SIG-M5 (cell line): Measurements from ENCODE around the gene LSM7.
"Not testable (repeated sequence)": the region's sequence is repeated elsewhere in the genome, so short reads cannot be mapped to it uniquely, and the experiment has no call there.

Source experiments
- DNase-seq: peaks from one replicate; lab custom pipeline; 2025; lab: John Stamatoyannopoulos, UW

The LSM7 gene

DNA sequence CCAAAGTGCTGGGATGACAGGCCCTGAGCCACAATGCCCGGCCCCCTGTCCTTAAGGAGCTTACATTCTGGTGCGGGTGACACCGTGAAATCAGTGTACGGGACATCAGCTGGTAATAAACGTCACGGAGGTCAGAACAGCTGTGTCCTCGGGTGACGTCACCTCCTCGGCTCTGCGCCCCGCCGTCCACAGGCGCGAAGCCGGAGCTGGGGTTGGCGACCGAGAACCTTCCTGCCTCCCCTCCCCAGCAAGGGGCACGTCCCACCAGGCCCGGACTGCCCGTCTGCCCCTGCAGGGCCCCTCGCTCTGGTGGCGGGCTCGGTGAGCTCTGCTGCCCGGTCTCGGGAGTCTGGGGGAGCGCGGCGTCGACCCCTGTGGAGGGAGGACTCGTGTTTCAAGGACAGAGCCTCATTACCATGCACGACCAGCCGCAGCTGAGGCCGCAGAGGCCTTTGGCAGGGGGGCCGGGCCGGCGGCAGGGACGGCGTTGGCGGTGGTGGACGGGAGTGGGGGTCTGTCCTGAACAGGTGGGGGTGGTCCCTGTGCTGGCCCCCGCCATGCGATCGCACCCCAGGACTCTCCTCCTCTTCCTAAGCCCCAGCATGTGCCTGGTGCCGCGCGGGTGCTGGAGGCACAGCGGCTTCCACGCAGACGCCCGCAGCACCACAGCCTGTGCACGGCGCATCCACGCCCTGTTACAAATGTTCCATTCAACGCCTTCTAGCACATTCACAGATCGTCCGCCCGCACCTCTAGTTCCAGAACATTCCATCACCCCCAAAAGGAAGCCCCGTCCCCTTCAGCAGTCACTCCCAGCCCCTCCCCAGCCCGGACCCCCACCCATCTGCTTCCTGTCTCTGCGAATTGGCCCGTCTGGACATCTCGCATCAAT is 25.8 kb downstream of the LSM7 start:
- DNase-seq: no peak

DNA sequence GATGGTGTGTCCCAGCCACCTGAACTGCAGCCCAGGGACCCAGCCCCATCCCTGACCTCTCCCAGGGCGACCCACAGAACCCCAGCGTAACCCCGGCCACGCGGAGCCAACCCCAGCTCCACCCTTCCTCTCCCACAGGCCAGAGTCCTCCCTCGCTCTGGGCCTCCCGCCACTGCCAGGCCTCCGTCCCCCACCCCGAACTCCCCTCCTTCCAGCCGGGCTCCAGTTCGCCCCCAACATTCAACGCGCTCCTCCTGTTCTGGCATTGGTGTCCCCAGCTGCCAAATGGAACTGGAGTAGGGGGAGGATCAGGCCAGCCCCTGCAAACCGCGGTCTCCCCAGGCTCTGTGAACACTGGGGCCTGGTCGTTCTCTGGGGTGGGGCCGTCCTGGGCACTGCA is 27.9 kb downstream of the LSM7 start:
- DNase-seq: no peak

DNA sequence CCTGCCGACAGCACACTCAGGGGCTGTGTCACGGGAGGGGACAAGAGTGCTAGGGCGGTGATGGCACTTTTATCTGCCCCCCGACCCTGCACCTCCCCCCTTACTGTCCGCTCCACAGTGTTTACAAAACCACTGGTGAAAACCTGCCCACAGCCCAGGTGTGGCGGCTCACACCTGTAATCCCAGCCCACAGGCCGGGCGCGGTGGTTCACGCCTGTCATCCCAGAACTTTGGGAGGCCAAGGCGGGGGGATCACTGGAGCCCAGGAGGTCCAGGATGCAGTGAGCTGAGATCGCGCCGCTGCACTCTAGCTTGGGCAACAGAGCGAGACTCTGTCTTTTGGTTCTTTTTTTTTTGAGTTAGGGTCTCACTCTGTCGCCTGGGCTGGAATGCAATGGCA is 32.2 kb downstream of the LSM7 start:
- DNase-seq: no peak

DNA sequence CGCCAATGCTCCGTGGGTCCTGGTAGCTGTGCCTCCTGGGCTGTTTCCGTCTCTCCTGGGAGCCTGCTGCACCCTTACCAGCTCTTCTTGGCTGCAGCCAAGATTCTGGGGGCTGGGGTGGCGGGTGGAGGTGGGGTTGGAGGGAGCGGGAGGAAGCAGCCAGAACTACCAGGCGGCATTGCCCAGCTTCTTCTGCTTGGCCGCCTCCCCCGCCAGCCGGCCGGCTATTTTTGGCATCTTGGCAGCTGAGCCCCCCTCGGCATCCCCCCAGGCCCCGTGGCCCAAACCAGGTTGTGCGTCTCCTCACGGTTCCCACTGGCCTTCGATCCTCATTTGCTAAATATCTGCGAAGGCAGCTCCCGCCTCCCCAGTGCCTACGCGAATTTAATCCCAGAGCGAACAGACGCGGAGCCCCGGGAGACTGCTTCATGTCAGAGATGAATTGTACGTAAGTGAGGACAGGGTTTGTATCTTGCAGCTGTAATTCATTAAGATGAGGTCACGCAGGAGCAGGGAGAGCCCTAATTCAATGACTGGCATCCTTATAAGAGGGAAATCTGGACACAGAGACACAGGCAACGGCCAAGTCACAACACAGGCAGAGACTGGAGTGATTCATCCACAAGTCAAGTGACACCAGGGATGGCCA is 33.6 kb downstream of the LSM7 start:
- no peak for DNase-seq

DNA sequence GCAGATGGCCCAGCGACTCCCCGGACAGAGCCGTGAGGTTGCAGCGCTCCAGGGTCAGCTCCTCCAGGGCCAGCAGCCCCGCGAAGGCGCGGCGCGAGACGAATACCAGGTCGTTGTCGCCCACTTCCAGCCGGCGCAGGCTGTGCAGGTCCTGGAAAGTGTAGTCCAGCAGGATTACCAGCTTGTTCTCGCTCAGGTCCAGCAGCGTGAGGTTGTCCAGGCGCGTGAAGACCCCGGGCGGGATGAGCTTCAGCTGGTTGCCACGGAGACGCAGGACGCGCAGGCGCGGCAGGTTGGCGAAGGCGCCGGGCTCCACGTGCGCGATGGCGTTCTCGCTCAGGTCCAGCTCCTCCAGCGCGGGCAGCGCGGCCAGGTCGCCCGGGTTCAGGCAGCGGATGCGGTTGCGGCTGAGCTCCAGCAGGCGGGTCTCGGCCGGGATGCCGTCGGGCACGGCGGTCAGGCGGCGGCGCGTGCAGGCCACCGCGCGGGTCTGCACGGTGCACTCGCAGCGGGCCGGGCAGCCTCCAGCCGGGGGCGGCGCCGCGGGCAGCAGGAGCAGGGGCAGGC is 37.1 kb downstream of the LSM7 start:
- no peak for DNase-seq

DNA sequence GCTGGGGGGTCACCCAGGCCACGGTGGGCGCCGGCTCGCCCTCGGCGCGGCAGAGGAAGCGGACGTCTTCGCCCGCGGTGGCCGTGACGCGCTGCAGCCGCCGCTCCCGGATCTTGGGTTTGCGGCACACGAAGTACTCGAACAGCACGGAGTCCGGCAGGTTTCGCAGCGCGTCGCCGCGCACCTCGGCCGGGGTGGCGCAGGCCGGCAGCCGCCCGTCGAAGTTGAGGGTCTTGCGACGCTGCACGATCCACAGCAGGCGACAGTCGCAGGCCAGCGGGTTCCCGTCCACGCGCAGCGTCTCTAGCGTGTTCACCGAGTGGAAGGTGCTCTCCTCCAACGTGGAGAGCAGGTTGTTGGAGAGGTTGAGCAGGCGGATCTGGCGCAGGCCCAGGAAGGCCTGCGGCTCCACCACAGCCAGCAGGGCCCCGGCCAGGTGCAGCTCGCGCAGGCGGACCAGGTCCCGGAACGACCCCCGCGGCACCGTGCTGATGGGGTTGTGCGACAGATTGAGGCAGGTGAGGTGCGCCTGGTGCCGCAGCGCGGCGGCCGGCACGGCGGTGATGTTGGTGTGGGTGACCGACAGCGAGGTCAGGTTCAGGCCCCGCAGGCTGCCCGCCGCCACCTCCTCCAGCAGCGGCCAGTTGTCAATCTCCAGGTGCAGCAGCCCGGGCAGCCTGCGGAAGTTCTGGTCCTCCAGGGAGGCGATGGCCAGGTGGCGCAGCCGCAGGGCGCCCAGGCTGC is 37.8 kb downstream of the LSM7 start:
- DNase-seq: no peak

DNA sequence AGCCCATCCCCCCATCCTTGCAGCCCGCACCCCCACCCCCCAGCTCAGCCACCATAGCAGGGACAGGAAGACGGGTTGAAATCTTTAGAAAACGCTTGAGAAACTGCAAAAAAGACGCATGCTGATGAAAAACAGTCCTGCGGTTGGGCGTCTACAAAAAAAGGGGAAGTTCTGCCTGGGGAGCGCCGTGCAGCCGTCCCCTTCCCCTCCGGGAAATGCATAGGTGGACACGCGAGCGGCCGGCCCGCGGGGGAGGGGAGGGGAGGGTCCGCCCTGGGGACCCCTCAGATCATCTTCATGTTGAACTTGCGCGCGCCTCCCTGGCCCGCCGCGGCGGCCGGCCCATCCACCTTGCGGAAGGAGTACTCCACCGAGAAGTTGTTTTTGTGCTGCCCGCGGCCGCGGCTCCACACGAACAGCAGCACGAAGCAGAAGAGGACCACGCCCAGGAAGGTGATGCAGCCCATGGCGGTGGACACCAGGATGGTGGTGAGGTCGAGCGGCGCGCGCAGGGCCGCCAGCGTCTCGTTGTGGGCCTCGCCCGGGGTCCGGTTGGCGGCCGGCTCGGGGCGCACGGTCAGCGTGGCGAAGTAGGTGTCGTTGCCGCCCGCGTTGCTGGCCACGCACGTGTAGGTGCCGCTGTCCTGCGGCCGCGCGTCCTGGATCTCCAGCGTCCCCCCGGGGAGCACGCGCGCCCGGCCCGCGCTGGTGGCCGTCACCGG is 38.5 kb downstream of the LSM7 start:
- peak; percentile 84 for DNase-seq

DNA sequence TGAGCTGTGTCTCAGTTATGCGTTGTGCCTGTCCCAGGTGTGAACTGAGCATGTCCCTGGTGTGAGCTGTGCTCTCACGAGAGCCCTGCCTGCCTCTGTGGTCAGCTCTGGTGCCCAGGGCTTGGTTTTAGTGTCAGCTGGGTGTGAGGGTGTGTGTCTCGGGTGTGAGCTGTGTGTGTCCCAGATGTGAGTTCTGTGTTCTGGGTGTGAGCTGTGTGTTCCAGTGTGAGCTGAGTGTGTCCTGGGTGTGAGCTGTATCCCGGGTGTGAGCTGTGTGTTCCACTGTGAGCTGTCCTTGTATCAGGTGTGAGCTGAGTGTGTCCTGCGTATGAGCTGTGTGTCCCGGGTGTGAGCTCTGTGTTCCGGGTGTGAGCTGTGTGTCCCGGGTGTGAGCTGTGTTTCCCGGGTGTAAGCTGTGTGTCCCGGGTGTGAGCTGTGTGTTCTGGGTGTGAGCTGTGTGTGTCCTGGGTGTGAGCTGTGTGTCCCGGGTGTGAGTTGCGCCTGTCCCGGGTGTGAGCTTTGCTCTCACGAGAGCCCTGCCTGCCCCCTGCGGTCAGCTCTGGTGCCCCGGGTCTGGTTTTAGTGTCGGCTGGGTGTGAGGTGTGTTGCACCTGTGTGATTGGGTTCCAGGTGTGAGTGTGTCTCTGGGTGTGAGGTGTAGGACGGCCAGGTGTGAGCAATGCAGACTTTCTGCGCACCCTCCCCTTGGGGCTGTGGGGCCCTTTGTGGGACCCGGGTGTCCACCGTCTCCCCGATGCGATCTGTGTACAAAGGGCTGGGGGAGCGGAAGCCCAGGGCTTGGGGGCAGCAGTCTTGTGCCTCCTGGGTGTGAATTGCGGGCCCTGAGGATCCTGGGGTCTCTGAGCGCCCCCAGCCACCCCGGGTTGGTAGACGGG is 39.3 kb downstream of the LSM7 start:
- DNase-seq: no peak

DNA sequence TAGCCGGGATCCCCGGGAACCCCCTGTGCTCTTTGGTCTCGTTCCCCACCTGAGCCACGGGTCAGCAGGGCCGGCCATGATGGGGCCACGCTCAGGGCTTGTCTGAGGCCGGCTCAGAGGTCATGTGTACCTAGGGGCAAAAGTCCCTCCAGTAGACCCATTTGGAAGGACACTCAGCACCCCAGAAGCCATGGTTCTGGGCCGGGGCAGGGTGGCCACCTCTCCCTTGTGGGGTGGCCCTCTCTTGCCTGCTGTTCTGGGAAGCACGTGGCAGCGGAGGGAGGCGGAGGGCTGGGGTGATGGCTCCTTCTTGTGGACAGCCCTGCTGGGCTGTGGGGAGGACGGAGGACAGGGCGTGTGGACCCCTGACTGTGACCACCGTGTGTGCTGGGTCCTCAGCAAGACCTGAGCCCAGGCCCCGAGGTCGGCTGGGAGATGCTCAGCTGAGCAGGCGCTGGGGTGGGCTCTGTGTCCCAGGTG is 40.0 kb downstream of the LSM7 start:
- no peak for DNase-seq

DNA sequence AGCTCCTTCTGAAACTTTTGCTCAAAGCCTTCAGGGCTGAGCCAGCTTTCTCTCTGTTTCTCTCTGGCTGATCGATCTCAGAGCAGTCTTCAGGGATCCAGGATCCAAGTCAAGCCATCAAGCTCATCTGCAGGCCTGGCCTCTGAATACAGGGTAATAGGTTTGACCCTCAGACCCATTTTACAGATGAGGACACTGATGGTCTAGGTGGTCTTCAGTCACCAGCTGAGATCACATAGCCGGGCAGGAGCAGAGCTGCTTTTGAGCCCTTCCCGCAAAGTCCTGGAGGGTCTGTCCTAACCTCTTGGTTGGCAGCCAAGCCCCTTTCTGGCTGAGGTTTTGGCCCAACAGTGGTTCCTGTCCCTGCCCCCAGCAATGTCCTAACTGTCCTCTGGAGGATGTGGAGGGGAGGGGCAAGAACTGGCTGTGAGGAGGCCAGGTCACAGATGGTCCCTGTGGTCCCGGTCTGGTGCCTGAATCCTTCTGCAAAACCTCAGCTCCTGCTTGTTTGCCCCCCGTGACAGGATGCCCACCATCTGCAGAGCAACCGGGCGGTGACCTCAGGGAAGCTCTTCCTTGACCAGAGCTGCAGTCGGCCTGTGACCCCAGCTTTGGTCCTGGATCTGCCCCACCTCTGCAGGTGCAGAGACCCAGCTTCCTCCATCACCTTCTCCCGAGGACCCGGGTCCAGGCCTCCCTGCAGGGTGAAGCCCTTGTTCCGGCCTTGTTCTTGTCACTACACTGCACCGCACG is 40.6 kb downstream of the LSM7 start:
- DNase-seq: no peak

DNA sequence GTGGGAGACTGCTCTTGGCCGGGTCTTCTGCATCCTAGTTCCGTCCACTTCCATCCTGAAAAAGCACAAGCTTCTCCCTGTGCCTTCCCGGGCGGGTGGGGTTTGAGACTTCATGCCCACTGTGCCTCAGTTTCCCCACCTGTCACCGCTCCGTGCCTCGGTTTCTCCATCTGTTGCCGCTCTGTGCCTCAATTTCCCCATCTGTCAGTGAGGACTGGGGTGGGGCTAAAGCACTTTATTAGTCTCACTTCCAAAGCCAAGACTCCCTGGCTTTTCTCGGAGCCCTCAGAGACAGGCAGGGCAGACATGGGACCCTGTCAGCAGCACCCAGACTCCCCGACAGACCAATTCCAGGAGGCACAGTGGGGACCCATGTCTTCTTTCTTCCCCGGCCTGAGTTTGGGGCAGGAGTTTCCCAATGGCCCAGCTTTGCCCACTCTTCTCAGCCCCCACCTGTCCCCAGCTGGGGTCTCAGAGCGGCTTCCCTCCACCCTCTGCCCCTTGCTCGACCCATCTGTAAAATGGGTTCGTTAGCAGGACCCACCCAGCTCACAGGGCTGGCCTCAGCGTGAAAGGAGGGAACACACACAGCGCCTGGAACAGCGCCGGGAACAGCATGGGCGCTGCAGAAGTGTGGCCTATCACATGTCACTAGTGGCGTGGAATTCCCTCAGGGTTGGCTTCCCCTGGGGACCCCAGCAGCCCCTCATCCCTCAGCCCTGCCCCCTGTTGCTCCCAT is 41.8 kb downstream of the LSM7 start:
- no peak for DNase-seq

DNA sequence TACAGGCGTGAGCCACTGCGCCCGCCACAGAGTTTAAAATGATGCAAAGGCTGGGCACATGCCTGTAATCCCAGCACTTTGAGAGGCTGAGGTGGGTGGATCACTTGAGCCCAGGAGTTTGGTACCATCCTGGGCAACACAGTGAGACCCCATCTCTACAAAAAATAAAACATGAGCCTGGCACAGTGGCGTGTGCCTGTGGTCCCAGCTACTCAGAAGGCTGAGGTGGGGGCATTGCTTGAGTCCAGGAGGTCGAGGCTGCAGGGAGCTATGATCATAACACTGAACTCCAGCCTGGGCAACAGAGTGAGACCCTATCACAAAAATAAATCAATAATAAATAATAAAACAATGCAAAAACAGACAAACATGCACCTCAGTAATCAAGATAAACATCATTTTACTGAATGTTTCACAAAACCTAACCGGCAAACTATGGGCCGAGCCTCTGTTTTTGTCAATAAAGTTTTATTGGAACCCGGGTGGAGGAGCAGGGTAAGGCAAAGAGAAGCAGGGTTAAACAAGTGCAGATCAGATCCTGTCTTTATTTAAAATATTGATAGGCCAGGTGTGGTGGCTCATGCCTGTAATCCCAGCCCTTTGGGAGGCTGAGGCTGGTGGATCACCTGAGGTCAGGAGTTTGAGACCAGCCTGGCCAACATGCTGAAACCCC is 44.4 kb downstream of the LSM7 start:
- DNase-seq: no peak

DNA sequence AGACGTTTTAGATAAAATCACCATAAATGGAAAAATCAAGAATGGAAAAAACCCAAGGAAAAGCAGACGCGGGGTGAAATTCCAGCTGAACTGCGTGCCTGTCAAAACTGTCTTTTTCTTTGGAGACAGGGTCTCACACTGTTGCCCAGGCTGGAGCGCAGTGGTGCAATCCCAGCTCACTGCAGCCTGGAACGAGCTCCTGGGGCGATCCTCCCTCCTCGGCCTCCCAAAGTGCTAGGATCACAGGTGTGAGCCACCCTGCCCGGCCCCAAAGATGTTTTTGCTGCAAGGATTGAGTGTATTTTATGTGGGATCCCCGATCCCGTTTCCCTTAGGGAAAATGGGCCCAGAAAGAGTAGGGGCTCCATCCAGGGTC is 45.5 kb downstream of the LSM7 start:
- DNase-seq: no peak

DNA sequence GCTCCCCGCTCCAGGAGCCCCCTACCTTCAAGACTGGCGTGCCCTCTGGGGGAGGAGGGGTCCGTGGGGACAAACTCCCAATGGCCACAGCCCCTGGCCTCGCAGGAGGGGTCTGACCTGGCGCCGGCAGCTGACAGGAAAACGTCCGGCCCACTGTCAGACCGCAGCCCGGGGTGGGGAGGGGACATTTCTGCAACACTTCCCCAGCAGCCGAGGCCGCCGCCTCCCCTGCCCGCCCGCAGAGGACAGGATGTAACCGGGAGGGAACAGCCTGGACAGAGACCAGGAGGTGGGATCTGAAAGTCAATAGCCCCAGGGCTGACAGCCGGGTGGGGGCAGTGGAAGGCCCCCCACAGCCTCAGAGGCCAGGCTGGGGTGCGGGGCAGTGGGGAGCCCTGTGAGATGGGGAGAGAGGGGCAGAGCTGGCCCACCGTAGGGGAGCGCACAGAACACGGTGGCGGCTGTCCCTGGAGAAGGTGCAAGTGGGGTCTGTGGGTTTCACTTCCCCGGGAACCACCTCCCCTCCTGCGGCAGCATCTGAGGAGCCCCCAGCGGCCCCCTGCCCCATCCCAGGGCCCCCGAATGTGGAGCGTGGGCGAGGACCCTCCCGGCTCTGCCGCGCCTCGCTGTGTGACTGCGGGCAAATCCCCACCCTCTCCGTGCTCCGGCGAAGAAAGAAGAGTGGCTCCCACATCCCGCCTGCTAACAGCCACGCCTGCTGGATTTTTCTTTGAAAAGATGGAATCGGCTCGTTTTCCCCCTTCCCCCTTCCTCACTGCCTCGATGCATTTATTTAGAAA is 46.1 kb downstream of the LSM7 start, which contains the start of gene PEAK3:
PEAK3 (minus strand) TSS at position 114 of the 800 bp plus-strand sequence. CDS start 1,244 bp downstream, outside the sequence.
- DNase-seq: no peak

DNA sequence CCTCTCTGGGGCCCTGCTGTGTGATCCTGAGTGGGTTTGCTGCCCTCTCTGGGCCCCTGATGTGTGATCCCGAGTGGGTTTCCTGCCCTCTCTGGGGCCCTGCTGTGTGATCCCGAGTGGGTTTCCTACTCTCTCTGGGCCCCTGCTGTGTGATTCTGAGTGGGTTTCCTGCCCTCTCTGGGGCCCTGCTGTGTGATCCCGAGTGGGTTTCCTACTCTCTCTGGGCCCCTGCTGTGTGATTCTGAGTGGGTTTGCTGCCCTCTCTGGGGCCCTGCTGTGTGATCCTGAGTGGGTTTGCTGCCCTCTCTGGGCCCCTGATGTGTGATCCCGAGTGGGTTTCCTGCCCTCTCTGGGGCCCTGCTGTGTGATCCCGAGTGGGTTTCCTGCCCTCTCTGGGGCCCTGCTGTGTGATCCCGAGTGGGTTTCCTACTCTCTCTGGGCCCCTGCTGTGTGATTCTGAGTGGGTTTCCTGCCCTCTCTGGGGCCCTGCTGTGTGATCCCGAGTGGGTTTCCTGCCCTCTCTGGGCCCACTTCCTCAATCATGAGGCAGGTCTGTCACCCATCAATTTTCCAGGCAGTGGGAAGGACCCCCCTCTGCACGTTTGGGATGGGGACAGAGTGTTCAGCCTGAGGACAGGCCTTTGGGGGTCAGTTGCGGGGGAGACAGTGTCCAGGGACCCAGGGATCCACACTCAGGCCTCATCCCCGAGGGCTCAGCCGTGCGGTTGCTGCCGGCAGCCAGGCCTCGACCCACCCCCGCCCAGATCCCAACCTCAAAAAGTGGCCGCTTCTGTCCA is 46.9 kb downstream of the LSM7 start:
- DNase-seq: not testable (repeated sequence)

DNA sequence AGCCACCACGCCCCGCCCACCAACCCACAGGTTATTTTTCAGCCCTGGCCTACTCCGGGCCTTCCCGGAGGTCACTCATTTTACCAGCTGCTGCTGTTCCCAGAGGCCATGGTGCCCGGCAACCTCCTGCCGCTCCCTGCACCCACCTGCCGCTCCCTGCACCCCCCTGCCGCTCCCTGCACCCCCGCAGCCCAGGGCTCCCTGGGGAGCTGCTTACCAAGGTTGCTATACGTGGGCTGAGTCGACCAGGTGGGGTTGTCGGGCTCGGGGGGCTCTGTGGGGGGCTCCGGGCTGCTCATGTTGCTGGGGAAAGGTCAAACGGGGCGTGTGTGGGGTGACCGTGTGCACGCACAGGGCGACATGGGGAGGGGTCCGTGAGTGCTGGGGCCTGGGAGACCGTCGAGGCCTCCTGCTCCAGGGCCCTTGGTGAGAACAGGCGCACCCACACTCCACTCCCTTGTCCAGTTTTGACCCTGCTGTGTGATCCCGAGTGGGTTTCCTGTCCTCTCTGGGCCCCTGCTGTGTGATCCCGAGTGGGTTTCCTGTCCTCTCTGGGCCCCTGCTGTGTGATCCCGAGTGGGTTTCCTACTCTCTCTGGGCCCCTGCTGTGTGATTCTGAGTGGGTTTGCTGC is 47.6 kb downstream of the LSM7 start:
- DNase-seq: no peak
